Sigmoid colon (tissue), 7 donors: ENCODE measurements around the gene CHD1. TPM values are rescaled to one million over a fixed set of nuclear protein-coding genes. Genes with fewer than 3 reads are reported as not detected.

ENCODE experiments used
- DNase-seq: peaks from one replicate; pipeline ENCODE4 v3.0.0-alpha.2; 2019
- H3K27ac ChIP-seq, 4 donors: fragments of 200-600 bp; sonication (generic); one replicate each; pipeline ENCODE4 v1.5.1; 2016 to 2019; ENCODE audit warnings: mild to moderate bottlenecking in 1 of 4
- H3K27me3 ChIP-seq, 3 donors: fragments of 200-600 bp; sonication (generic); one replicate each; pipeline ENCODE4 v1.5.1; 2019; ENCODE audit warnings: mild to moderate bottlenecking in 1 of 3
- H3K36me3 ChIP-seq, 4 donors: fragments of 200-600 bp; sonication (generic); one replicate each; pipeline ENCODE4 v1.5.1; 2016 to 2019
- H3K4me1 ChIP-seq, 4 donors: fragments of 200-600 bp; sonication (generic); one replicate each; pipeline ENCODE4 v1.5.1; 2017 to 2019
- H3K4me3 ChIP-seq, 4 donors: fragments of 200-600 bp; sonication (generic); one replicate each; pipeline ENCODE4 v1.5.1; 2017 to 2019; ENCODE audit warnings: mild to moderate bottlenecking in 2 of 4, moderate library complexity in 1 of 4
- H3K9me3 ChIP-seq, 4 donors: fragments of 200-600 bp in 3 of 4; sonication (generic) in 3 of 4; one replicate each; pipeline versions ENCODE4 v1.5.1 to v1.6.1; 2013 to 2019
- POLR2A ChIP-seq, 2 donors: fragments of 450-650 bp; IDR thresholded peaks; one replicate each; pipeline ENCODE4 v1.6.1; 2016; ENCODE audit warnings: antibody characterized with exemption in 2 of 2, mild to moderate bottlenecking in 2 of 2, moderate library complexity in 2 of 2
- POLR2AphosphoS5 ChIP-seq, 4 donors: sonication (generic); formaldehyde crosslinking; IDR thresholded peaks; one replicate each; pipeline ENCODE4 v1.6.1; 2017; ENCODE audit warnings: antibody characterized with exemption in 4 of 4
- WGBS, 2 donors: extraction: QIAGEN DNeasy Blood & Tissue Kit; methylation state at CpG; one replicate each; pipeline ENCODE4 v1.1.7; 2013; 5-methylcytosine and 5-hydroxymethylcytosine counted together
- intact Hi-C: fragments of 100-400 bp; cut with DNase I; formaldehyde crosslinking; loops from one replicate; pipeline ENCODE4 v1.15.1; 2023
- polyA plus RNA-seq, 3 donors: library from polyadenylated mRNA; stranded (reverse); fragments of 200-250 nt; gene quantifications; one replicate each; pipeline ENCODE4 v1.2.3, GENCODE V29; 2013
- total RNA-seq, 4 donors: library from RNA; depleted of rRNA; stranded (reverse); fragments of >200 nt; gene quantifications; one replicate each; pipeline ENCODE4 v1.1.0, GENCODE V29; 2016
- TF ChIP-seq, protein P1 (sequence below), 4 experiments: fragments of 450-650 bp in 3 of 4; fragments of 200-600 bp in 1 of 4; IDR thresholded peaks; one replicate each; pipeline ENCODE4 v1.5.1; 2016 to 2019; ENCODE audit warnings: antibody characterized with exemption in 4 of 4, mild to moderate bottlenecking in 3 of 4, moderate library complexity in 2 of 4
- donor health status: healthy with polysubstance abuse.
- donor health status: Bipolar disorder and iron deficiency.
- donor health status: healthy.

The CHD1 gene
- total and polyA plus RNA-seq, 7 donors = 13.9 to 73.3 (median 38.2) TPM

DNA sequence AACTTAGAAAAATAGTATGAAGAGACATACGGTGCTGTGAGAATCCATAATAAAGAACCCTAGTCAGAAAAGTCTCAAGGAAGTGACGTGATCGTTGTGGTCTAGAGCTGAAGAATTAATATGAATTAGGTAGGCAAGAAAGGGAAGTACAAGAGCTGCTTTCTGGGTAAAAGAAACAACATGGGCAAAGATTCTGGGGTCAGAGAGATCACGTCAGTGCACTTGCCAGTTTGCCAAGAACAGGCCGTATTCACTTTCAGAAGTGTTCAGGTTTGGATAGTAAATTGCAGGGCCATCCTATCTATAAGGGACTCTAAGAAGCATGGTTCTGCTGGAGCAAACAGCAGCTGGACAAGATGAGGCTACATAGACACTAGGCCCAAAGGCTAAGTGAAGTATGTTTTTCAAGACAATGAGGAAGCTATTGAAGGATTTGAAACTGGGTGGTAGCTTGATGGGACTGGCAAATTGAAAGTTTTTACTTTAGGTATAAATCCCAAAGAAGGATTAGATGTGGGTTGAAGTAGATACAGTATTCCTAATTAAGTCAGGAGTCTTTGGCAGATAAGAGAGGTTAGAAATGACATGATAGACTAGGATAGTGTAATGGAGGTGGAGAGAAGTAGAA, 4.8 kb upstream of the CHD1 start:
- no peak for DNase-seq
- peaks cover 0 to 43% (median 38%) of the 10 kb centered on the region in 4 donors for H3K4me1 ChIP-seq

DNA sequence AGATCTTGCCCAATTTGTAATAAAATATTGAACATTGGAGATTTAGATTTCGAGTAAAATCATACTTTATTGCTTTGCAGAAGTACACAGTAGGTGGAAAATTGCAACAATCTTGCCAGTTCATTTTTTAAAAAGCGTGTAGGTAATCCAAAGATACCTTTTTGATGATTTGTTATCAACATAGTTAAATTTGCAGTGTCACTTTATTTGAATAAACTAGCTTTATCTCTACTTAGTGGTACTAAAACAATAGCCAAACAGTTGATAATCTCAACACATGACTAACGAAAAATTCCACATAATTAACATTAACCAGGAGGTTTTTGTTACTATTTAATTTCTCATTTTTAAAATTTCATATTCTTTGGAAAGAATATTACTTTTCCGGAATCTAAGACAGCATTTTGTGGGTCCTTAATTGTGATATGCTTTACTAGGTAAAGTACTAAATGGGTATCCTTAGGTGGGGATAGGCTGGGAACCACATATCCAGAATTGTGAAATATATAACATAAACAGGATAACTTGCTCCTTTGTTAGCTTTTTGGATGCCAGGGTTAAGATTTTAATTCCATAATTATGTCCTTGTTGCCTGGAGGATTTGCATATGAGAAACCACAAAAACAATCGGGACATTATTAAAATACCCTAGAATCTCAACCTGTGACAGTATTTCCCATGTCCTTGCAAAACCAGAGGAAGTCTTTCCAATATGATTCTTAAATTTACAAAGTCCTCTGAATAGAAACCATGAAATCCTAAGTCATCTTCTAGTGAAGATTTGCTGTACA, 2.4 kb upstream of the CHD1 start:
- H3K4me1 ChIP-seq = peaks cover 0 to 42% (median 38%) of the 10 kb centered on the region in 4 donors
- no peaks in the 10 kb centered on the region for H3K36me3 ChIP-seq
- no peak overlapping the region for H3K4me3 ChIP-seq
- intact Hi-C loops = no loop called here
- no peaks in the 10 kb centered on the region for H3K9me3 ChIP-seq
- DNase-seq = no peak
- no peak for TF ChIP-seq POLR2A (IDR thresholded peaks at IDR 0.05)
- TF ChIP-seq, protein P1, sequence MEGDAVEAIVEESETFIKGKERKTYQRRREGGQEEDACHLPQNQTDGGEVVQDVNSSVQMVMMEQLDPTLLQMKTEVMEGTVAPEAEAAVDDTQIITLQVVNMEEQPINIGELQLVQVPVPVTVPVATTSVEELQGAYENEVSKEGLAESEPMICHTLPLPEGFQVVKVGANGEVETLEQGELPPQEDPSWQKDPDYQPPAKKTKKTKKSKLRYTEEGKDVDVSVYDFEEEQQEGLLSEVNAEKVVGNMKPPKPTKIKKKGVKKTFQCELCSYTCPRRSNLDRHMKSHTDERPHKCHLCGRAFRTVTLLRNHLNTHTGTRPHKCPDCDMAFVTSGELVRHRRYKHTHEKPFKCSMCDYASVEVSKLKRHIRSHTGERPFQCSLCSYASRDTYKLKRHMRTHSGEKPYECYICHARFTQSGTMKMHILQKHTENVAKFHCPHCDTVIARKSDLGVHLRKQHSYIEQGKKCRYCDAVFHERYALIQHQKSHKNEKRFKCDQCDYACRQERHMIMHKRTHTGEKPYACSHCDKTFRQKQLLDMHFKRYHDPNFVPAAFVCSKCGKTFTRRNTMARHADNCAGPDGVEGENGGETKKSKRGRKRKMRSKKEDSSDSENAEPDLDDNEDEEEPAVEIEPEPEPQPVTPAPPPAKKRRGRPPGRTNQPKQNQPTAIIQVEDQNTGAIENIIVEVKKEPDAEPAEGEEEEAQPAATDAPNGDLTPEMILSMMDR (IDR thresholded peaks at IDR 0.05) = no peak
- WGBS, 2 donors = 71 to 82% methylated on average over 5 of the region's 5 CpGs
- peak overlapping the region in 3 of 4 donors; percentile 100 for H3K27ac ChIP-seq
- no peaks in the 10 kb centered on the region for H3K27me3 ChIP-seq

More for the DNA sequence above, 4.8 kb upstream of the CHD1 start:
- intact Hi-C loops = no loop called here
- TF ChIP-seq, protein P1 (IDR thresholded peaks at IDR 0.05) = no peak
- no peak for TF ChIP-seq POLR2AphosphoS5 (IDR thresholded peaks at IDR 0.05)
- Histone ChIP-seq H3K36me3 (no peaks in the 10 kb centered on the region), H3K9me3 (no peaks in the 10 kb centered on the region), H3K4me3 (no peak overlapping the region), H3K27ac (peak overlapping the region in 3 of 4 donors; percentile 7 to 48 (median 36)), H3K27me3 (no peaks in the 10 kb centered on the region)
- 54 to 85% methylated on average over 5 of the region's 5 CpGs for whole genome bisulfite sequencing, 2 donors

DNA sequence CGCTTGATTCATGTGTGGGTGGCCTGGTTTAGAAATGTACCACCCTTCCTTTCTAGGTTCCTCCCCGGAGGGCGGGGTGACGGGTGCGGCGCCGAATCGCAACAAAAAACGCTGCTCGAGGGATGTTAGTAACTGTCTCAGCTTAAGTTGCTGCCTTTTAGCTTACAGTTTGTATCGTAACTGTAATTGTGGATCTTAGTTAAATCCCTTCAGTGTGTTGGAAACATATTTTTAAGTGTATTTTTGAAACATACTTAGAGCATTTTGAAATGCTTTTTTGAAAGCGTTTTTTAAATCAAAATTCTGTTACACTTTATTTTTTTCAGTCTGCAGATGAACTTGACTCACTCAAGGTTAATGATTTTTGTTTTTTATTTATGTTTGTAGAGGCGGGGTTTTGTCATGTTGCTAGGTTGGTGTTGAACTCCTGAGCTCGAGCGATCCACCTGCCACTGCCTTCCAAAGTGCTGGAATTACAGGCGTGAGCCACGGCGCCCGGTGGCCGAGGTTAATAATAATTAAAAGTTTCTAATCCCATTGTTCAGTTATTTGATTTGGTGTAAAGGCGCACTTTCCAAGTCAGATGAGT, 997 bp upstream of the CHD1 start:
- H3K27me3 ChIP-seq = no peaks in the 10 kb centered on the region
- H3K9me3 ChIP-seq = no peaks in the 10 kb centered on the region
- peak in 2 of 4 donors; percentile 29 to 79 for TF ChIP-seq POLR2AphosphoS5 (IDR thresholded peaks at IDR 0.05)
- TF ChIP-seq, protein P1 (IDR thresholded peaks at IDR 0.05) = no peak
- no peak for DNase-seq
- peak overlapping the region; percentile 99 to 100 (median 100) for H3K27ac ChIP-seq
- peaks cover 0 to 9% (median 0%) of the 10 kb centered on the region in 4 donors for H3K36me3 ChIP-seq
- WGBS, 2 donors = 3 to 14% methylated on average over 21 of the region's 21 CpGs
- H3K4me1 ChIP-seq = peaks cover 0 to 44% (median 33%) of the 10 kb centered on the region in 4 donors
- H3K4me3 ChIP-seq = peak overlapping the region; percentile 78 to 86 (median 84)
- intact Hi-C loops = loop anchor here (2.0 to 5.0 kb wide), 2 partner anchors 158 to 1995 kb away; partner anchors contain the start of gene RGMB

DNA sequence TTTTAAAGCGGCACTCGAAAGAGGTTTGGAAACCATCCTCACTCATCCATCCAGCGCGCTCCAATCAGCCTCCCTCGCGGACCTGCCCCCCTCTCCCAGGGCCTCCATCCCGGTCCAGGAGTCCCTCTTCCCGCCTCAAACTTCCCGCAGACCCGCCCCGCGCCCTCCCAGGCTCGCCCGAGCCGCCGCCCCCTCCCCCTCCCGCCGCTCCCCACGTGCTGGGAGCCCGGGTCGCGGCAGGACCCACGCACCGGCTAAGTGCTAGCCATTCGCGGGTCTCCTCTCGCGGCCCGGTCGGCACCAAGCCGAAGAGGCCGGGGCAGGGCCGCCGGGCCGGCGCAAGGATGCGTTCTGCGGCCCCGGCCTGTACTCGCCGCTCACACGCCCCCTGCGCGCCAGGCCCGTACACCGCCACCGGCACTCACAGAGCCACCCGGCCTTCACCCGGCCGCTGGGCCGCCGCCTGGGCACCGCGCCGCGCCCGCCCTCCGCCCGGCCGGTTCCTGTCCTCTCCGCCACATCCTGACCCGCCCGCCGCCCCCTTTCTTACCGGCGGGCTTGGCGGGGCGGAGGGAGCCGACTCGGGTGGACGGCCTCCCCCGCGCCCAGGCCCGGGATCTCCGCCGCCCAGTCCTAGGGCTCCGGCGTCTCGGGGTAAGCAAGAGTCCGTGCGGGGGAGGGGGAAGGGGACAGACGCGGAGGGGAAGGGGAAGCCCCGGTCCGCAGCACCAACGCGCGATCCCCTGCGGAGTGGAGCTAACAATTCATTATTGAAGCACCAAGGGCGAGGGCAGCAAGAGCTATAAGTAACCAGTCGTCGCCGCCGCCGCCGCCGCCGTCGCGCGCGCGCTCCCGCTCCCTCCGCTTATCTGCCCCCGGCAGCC, 576 bp downstream of the CHD1 start:
- Histone ChIP-seq H3K27ac (peak overlapping the region; percentile 99 to 100 (median 100)), H3K36me3 (peaks cover 0 to 25% (median 9%) of the 10 kb centered on the region in 4 donors), H3K4me1 (peaks cover 0 to 44% (median 26%) of the 10 kb centered on the region in 4 donors), H3K9me3 (no peaks in the 10 kb centered on the region), H3K4me3 (peak overlapping the region; percentile 78 to 86 (median 84)), H3K27me3 (no peaks in the 10 kb centered on the region)
- intact Hi-C loops = loop anchor here (2.0 to 5.0 kb wide), 2 partner anchors 156 to 1993 kb away; partner anchors contain the start of gene RGMB
- 0 to 1% methylated on average over 106 of the region's 106 CpGs for WGBS, 2 donors
- peak in 2 of 4 donors; percentile 28 to 39 for TF ChIP-seq POLR2AphosphoS5 (IDR thresholded peaks at IDR 0.05)
- TF ChIP-seq, protein P1 (IDR thresholded peaks at IDR 0.05) = no peak
- TF ChIP-seq POLR2A (IDR thresholded peaks at IDR 0.05) = peak in 1 of 2 donors; percentile 6
- DNase-seq = peak; percentile 88
